NCI-H146 treated with DMSO at 0.1 percent for 48 hours (cell line): ENCODE data around the gene SMS.
"Not testable (repeated sequence)": the region's sequence is repeated elsewhere in the genome, so short reads cannot be mapped to it uniquely, and the experiment has no call there.

ENCODE experiments used
- DNase-seq: peaks from one replicate; lab custom pipeline; 2025; ENCODE audit not compliant: unreplicated experiment; lab: John Stamatoyannopoulos, UW

The SMS gene

DNA sequence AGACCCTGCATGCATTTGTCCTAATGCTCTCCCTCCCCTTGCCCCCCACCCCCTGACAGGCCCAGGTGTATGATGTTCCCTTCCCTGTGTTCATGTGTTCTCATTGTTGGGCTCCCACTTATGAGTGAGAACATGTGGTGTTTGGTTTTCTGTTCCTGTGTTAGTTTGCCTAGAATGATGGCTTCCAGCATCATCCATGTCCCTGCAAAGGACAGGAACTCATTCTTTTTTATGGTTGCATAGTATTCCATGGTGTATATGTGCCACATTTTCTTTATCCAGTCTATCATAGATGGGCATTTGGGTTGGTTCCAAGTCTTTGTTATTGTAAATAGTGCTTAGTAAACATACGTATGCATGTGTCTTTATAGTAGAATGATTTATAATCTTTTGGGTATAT, 10.0 kb downstream of the SMS start:
- not testable (repeated sequence) for DNase-seq

GRCh38 chrX:21952624-21953023, 12.1 kb downstream of the SMS start:
- no peak for DNase-seq

GRCh38 chrX:21953195-21953830, 12.8 kb downstream of the SMS start:
- DNase-seq: not testable (repeated sequence)

- no peak for DNase-seq
Measured at GRCh38 chrX:21955403-21956189, 15.1 kb downstream of the SMS start.

GRCh38 chrX:21956783-21957182, 16.3 kb downstream of the SMS start:
- no peak for DNase-seq

GRCh38 chrX:21958187-21958586, 17.7 kb downstream of the SMS start:
- no peak for DNase-seq

DNA sequence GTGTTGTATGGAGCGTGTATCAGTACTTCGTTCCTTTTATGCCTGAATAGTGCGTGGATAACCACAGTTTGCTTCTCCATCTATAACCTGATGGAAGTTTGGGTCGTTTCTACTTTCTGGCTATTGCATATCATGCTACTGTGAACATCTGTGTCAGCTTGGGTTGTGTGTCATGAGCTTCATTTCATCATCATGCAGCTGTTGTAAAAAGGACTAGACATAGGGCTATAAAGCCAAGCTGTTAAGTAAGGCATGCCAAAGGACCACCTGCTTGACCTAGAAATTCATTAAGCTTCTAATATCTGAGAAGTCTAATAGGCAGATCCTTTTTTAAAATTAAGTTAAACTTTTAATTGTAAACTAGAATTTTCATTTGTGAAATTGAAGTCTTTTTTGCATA, 18.4 kb downstream of the SMS start:
- DNase-seq: no peak

- no peak for DNase-seq
Measured at GRCh38 chrX:21959362-21960051, 19.0 kb downstream of the SMS start.

DNA sequence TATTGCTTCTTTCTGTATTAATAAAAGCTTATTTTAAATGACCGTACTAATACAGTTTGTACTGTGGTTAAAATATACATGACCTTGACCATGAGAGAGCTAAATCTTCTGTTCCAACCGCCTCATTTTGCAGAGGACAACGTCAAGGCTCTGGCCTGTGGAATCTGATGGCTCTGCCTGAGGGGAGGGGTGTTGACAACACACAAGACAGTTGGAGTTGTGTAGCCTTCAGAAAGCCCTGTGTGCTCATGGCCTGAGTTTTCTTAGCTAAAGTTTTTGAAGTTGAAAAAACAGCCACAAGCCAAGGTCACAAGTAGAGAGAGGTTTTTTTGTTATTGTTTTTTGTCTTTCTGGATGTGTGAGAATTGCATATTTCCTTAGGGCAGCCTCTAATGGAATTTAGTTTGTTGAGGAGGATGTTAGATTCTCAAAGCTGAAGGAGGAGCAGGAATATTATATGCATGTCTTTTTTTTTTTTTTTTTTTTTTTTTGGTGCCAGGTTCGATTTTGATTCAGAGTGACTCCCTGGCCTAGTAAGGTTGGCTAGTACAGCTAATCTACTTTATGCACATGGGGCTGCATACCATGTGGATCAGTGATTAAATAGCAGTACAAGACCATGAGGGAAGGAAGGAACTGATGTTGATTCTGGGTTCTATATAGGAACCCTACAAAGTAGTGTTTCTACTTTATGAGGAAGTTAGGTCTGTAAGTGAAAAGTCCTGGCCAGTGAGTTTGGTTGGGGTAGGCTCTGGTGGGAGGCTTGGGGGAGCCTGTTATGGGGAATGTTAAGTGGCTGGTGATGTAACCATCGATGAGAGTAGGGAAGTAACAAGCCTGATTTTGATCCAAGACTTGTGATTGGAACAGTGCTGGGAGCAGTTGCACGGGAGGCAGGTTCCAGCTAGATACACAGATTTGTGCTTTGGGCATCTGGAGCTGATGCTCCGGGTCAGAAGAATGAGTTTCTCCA, 20.3 kb downstream of the SMS start:
- DNase-seq: no peak

DNA sequence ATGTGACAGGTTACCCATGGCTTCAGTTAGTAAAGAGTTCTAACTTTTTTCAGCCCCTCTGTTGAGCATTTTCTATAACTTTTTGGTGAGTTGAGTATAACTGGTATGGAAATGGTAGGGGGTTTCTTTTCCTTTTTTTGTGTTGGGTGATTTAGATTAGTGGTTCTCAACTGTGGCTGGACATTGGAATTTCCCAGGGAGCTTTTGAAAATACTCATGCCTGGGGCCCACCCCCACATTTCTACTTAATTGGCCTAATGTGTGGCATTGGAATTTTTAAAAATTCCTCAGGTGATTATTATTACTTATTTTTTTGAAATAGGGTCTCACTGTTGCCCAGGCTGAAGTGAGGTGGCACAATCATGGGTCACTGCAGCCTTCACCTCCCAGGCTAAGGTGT, 21.9 kb downstream of the SMS start:
- no peak for DNase-seq

GRCh38 chrX:21963269-21963668, 22.8 kb downstream of the SMS start:
- DNase-seq: no peak

- DNase-seq: no peak
Measured at GRCh38 chrX:21963731-21964405, 23.4 kb downstream of the SMS start.

- DNase-seq: no peak
Measured at GRCh38 chrX:21966866-21967265, 26.4 kb downstream of the SMS start.

DNA sequence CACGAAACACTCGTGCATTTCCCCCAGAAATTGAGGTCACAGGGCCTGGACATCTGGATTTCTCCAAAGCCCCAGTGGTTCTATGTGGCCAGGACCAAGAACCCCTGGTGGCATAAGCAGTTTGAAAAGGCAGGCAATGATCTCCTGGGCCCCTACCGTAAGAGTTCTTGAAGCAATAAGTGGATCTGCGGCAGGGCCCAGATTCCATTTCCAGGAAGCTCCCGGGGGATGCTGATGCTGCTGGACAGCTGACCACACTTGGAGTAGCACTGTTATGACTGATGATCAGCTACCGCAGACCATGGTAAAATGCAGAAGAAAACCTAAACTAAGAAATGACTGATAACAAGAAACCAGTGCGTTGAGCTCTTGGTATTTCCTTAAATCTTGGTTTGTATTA, 27.8 kb downstream of the SMS start:
- no peak for DNase-seq

DNA sequence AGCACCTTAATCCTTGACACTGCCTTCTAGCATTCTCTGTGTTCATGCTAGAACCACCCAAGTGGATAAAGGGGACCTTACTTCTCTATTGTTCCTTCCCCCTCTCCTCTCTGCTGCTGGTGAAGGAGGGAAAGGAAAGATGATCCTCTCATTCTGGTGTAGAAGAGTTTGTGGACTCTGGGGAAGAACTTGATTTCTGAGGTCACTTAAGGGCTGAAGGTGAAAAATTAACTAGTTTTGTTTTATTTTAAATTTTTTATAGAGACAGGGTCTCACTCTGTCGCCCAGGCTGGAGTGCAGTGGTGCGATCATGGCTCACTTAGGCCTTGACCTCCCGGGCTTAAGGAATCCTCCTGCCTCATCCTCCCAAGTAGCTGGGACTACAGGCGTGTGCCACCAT, 29.8 kb downstream of the SMS start:
- no peak for DNase-seq

DNA sequence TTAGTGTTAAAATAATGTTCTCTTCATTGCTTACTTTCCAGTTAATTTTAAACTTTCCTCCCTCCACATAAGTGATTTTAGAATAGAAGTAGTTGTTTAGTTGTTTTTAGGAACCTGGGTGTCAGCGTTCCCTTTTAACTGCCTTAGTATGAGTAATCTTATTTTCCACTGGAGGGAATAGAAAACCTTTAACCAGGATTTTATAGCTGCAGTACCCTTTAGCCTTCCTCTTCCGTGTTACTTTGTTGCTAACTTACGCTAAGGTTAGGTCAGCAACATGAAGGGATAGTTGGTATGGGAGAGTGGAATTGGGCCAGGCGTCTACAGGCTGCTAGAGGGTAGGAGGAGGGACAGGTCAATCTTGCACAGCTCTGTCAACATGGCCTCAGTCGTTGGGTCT, 31.5 kb downstream of the SMS start:
- no peak for DNase-seq

- no peak for DNase-seq
Measured at GRCh38 chrX:21972721-21973120, 32.2 kb downstream of the SMS start.

GRCh38 chrX:21973321-21974010, 33.0 kb downstream of the SMS start:
- no peak for DNase-seq

GRCh38 chrX:21974011-21974385, 33.5 kb downstream of the SMS start:
- DNase-seq: no peak

GRCh38 chrX:21975242-21975641, 34.7 kb downstream of the SMS start:
- DNase-seq: no peak
